Activated CD4-positive, alpha-beta T cell treated with anti-CD3 and anti-CD28 coated beads, Interleukin-2, amount 50 U/mL, for 24 hours (primary cell): ENCODE measurements around the gene DUSP1.
A peak's percentile ranks its signal among the peaks of the same experiment; 100 is the strongest.

Experiments
- DNase-seq, 2 donors: peaks; one replicate each; pipeline ENCODE4 v3.0.0-alpha.2; 2020; ENCODE audit warnings: low read depth in 1 of 2, low spot score in 1 of 2

DUSP1 gene

DNA sequence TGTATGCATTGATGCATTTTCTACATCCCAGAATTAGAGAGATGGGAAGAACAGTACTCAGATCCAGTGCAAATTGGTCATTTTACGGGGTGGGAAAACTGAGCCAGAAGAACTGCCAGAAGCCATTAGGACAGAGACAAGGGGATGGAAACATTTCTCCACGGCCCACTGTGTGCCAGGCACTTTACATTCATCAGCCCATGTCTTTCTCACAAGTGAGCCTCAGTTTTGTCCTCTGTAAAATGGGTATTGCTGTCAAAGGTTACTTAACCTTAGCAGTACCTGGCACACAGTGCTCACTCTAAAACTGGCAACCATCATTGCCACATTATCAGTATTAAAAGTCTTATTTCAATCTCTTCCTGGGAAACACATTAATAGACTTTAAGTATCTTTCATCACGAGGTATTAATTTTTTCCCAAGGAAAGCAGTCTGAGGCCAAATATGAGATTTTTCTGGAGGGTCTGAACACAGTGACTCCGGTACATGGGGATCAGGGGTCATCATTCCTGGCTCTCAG, 5.2 kb downstream of the DUSP1 start:
- no peak for DNase-seq

DNA sequence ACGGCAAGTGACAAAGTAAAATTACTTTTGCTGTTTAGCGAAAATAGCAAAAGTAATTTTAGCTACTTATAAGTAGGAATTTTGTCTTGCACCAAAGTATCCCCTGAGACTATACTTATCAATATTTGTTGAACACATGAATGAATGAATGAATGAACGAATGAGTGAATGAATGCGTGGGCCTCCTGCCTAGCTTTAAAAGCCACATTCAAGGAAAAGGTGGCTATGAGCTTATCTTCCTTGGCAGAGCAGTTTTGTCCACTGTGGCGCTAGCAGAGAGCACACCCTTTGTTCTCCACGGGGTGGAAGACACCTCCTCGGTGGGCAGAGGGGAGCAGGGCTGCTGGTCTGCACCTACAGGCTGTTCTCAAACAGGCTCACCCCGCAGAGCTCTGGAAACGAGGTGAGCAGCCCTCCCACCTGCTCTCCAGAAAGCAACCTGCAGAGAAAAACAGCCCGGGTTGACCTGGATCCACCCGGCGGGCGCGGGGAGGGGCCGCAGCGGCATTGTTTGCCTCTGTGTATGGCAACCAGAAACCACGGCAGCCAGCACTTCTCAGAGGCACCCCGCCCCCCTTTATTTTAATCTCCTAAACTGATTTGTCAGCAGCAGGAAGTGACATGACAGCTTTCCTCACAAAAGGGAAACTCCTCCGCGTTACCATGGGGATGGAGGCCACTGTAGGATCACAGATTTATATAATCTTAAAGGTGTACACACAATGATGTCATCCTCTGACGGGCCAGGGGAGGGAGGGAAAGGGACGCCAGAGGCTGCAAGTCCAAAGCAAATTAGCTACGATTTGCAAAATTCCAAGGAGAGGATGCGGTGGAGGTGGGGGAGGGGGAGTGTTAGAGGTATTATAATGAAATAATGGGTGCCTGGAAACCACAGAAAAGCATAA, 5.9 kb downstream of the DUSP1 start:
- peak; percentile 69 to 96 for DNase-seq

DNA sequence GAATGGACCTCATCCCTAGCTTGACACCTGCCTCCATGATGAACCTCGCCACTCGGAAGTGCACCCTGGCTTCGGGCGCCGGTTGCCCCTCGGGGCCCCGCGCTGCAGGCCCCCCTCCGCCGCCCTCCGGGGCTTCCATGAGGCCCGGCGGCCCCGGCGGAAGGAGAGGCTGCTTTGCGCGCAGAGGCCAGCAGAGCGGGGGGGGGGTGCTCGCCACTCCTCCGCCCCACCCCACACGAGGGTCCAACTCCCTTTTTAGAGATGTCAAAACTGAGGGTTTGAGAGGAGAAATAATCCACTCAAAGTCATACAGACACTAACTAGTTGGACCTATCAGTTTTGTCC, 7.9 kb downstream of the DUSP1 start:
- DNase-seq = no peak

DNA sequence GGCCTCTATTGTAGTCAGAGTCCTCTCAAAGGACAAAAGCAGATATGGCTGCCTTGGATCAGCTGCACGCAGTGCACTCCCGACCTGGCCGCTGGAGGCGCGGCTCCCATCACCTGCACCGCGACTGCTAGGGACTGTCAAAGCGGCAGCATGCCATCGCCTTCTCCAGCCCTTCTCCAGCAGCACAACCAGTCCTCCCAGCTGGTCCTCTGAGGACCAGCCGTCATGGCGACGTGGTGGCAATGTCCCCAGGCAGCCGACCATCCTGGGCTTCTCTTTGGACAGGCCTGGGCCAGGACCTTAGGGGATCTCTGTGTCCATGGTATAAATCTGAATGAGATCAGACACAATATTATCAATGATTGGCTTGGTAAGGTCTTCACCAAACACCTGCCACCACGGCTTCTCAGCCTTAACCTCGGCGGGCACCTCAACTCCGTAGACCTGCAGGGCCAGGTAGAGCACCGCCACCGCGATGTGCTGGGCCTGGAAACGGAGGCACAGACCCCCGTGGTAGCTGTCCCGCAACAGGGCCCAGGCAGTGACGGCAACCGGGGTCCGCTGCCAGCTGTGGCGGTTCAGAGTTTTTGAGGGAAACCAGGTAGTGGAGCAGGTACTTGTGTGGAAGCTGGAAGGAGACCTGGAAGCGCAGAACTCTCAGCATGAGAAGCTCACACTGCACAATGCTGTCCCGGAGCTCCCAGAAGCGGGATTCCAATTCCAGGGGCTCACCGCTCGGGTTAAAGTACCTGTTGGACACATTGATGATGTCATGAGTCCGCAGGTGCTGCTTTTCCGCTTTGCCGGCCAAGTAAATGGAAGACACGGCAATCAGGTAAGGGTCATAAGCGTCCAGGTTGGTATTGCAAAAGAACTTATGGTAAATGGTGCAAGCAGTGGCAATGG, 8.5 kb downstream of the DUSP1 start:
- no peak for DNase-seq

DNA sequence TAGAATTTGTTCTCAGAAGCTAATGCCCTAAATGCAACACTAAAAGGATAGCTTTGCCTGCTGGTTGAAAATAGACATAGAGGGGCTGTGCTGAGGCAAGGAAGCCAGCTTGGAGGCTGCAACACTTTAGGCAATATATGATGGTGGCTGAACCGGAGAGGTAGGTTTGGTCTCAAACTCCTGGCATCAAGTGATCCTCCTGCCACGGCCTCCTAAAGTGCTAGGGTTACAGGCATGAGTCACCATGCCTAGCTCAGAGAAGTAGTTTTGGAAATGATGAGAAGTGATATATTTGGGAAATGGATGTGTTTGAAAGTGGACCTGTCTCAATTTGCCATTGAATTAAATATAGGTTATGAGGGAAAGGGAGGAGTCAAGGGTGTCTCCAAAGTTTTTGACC, 10.0 kb downstream of the DUSP1 start:
- DNase-seq = no peak

DNA sequence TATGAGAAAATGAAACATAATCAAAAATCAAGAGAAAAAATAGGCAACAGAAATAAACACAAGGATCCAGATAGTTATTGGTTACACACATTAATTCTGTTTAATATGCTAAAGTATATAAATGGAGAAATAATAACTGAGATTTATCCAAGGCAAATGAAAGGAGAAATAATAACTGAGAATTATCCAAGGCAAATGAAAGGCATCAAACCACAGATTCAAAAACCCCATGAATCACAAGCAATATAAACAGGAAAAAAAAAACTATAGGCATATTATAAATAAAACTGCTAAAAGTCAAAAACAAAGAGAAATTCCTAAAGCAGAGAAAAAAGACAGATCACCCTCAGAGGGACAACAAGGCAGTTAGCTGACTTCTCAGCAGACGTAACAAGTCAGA, 10.9 kb downstream of the DUSP1 start:
- DNase-seq = no peak

DNA sequence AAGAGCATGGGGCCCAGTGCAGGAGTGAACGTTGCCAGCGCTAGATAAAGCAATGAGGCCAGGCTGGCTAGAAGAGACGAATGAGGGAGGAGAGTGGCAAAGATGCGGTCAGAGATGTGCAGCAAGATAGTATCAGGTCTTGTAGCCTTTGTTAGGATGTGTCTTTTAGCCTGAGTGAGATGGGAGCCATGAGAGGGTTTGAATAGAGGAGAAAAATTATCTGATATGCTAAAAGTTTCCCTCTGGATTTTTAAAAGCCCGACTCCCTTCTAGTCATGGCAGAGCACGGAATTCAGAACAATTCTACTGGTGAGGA, 12.2 kb downstream of the DUSP1 start:
- DNase-seq = no peak

DNA sequence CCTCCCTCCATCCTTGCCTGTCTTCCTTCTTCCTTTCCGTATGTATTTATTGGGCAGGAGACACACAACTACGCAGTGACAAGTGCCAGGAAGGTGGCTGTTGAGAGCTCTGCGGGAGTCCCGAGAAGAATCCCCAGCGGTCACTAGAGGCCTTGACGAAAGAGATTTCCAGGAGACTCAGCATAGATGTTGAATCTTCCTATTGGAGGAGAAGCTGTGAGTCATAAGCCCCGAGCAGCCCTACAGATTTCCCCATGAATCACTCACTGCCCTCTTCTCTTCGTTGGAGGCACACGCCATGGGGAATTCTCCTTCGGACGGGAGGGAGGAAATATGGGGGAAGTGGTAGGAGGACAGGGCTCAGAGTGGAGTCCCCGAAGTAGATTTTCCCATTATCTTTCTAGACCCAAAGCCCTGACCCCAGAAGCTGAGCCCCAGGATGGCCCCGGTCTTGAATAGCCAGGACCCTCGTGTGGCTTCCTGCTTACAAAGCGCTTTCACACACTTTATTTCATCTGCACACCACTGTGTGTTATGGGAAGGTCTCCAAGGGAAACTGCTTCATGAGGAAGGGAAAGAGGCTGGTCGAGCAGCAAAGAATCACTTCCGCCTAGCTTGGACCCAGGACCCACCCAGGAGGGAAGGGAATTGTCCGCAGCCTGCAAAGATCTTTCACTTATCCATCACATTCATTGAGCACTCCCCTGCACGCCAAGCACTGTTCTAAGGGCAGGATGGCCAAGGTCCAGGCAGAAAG, 12.7 kb downstream of the DUSP1 start:
- no peak for DNase-seq

DNA sequence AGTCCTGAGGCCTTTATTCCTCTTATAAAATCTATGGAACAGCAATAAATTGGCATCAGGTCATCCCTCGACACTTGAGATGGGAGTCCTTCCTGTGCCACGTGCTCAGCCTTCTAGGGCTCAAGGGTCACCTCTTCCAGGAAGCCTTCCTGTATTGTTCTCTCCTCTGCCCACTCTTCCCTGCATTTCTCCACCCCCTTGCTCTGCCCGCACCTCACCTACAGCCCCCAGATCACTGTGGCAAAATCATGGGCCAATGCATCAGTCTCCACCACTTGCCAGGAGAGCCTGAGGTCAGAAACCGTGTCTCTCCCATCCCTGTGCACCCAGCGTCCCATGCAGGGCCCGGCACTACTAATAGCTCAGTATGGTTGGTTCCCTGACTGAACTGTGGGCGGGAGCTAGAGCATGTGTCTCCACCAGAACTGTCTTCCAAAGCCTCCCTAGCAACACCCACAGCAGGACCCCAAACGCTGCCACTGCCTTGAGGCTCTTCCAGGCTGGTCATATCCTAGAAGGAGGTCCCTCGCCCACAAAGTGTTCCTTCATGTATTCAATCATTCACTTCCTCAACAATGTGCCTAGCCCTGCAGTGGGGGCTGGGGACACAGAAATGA, 13.5 kb downstream of the DUSP1 start:
- DNase-seq = no peak

DNA sequence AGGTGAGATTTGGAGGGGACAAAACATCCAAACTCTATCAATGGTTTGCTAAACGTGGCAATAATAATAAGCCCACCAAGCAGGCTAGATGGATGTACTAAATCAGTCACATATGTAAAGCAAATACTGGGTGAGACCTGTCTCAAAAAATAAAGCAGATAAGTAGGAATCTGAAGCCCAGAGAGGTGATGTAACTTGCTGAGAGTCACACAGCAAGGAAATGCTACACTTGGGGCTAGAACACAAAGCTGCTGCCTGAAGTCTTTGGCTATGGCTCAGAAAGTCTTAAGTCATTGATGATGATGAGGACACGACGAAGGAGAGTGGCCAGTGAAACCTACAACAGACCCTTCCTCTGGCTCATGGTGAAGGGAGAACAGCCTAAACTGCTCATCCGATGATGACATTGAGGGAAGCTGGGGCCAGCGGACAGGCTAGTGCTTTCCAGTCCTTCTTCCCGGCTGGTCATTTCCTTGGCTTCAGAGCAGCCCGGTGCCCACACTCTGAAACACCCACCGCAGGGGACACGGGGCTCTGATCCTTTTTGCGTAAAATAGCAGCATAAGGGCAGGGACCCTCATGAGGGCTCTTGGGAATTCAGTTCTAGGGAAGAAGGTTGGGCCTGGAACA, 14.1 kb downstream of the DUSP1 start:
- DNase-seq = no peak

DNA sequence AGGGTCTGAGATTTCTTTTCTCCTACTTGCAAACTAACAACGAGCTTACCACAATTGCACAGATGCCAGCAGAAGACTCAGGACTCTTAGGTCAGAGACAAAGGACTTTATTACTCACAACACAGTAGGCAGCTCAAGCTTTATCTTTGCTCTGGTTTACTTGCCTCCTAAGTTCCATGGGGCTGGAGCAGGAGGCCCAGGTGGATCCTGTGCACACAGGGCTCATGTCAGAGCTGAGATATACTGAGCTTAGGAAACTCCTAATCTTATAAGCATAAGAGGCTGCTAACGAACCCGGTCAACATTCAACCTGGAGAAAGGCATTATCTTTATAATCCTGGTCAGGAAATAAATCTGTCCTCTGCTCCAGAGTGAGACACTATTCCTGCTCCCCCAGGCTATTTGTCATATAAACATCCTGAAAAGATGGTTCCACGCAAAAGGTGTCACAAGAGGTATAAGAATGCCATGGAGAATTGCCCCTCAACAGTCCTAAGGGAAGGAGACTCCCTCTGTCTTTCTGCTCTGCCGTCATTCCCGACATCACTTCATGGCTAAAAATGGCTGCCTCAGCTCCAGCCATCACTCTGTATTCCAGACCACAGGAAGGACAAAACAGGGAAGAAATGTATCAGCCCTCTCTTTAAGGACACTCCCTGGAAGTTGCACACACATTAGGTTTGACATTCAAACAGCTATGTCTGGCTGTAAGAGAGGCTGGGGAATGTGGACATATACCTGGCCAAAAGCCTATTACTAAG, 16.2 kb downstream of the DUSP1 start:
- DNase-seq = no peak

DNA sequence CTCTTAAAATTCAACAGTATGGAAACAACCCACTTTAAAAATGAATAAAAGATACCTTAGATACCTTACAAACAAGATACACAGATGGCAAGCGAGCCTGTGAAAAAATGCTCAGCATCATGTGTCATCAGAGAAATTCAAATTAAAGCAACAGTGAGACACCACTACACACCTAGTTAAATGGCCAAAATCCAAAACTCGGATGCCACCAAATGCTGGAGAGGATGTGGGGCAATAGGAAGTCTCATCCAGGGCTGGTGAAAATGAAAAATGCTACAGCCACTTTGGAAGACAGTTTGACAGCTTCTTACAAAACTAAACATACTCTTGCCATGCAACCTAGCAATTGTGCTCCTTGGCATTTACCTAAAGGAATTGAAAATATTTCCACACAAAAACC, 17.9 kb downstream of the DUSP1 start:
- DNase-seq = no peak

DNA sequence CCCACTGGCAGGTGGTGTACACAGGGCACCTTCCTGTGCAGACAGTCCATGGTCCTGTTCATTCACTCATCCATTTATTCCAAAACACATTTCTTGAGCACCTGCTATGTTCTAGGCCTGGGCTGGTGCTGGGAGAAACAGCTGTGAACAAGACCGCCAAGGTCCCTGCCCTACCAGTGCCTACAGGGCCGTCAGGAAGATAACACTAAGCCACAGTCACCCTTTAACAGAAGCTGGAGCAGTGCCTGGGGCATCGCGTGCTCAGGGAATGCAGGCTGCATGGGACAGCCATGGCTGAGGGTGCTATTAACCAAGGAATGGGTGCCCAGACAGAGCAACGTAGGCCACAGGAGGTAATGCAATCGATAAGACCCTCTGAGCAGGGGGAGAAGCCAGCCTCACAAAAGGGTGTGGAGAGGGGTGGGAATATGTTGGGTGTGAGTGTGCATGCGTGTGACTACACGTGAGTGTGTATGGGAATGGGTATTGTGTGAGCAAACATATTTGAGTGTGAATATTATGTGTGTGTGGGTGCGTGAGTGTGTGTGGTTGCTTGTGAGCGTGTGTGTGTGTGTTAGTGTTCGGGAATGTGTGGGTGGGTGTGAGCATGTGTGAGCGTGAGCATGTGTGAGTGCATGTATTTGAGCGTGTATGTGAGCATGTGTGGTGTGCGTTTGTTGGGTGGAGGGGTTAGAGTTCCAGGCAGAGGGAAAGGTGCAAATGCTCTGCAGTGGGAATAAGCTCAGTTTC, 19.1 kb downstream of the DUSP1 start:
- DNase-seq = no peak

DNA sequence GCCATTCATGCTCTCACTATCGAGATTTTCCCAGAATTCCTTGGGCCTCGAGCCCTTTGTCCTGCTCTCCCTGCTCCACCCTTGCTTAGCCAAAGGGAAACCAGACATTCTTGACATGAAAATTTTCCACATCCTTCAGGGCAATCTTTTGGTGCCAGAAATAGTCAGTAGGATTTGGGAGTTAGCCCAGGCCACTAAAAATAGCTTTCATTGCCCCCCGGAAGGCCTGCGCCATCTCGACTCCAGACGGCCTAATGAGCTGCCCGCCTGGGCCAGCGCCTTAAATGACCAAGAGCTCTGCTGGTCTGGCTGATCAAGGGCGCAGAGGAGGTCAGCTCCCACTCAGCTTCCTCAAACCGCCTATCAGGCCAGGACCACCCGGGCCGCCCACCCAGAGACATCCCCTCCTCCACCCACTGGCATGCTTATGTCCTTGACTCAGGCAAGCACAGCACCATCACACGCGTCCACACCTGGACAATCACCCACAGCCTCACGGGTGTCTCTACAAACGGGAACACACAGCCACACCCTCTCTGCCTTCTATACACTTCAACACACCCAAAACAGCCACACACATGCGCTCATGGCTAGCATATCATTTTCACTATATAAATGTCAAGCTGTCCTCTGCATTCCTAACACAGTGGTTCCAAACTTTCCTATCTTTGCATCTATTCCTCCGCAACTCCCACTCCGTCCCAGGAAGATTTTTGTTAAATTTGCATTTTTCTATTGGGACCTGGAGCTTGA, 20.9 kb downstream of the DUSP1 start:
- no peak for DNase-seq

DNA sequence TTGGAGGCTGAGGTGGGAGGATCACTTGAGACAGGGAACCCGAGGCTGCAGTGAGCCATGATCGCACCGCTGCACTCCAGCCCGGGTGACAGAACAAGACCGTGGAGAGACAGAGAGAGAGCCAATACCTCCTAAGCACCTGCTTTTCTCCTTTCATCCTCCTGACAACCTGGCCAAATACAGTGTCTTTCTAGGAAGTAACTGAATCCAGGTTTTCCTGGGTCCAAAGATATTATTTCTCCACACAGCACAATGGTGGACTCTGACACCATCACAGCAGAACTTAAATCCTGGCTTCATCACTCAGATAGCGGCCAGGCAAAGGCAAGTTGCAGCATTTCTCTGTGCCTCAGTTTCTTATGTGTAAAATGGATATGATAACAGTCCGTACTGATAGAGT, 21.9 kb downstream of the DUSP1 start:
- no peak for DNase-seq

DNA sequence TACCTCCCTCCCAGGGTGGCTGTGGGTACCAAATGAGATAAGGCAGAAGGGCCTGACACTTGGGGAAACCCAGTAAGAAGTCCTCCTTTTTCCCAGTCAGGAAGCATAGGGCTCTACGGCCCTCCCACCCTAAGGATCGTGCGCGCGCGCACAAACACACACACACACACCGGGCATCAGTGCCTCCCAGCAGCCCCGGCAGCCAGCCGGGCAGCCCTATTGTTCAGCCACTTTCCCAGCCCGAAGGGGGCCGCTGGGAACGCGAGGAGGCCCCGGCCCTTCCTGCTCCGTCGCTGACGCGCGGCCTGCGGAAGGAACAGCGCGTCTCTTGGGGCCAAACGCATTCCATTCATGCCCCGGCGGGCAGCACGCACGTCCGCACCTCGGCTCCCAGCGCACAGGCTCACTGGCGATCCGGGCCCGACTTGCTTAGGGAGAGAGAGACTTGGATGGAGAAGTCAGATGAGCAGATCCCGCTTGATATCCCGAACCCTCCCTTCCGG, 22.6 kb downstream of the DUSP1 start:
- no peak for DNase-seq

DNA sequence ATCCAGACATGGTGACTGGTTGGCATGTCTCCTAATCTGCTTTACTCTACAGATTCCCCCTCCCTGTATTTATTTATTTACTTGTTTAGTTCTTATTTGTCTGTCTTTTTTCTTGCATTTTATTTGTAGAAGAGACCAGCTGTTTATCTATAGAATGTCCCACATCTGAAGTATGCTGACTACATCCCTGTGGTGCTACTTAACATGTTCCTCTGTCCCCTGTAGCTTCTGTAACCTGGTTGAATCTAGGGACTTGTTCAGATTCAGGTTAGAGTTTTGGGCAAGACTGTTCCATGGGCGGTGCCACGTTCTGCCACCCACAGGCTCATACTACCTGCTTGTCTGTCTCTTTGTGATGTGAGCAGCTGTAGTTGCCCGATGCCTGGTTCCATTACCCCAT, 23.5 kb downstream of the DUSP1 start:
- DNase-seq = no peak

DNA sequence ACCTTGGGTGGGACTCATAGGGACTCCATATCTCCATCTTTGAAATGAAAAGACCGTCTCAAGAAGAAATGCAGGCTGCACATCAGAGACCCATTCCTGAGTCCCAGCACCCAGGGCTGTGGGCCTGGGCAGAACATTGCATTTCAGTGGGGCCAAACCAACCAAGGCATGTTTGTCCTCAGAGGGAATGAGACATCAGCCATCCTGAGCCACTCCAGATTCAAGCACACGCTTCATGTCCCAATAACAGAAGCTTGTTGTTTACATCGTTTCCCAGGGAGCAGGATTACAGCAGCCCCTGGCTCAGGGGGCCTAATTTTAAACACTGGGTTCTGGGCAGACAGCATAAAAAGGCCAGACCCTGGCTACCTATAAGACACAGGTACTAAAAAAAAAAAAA, 24.3 kb downstream of the DUSP1 start:
- DNase-seq = no peak
